ENCODE results near the gene STXBP6. TPM values are rescaled to one million over a fixed set of nuclear protein-coding genes. Genes with fewer than 3 reads are reported as not detected.

The STXBP6 gene
- total and polyA plus RNA-seq, 2 of the 13 experiments (the other 11 are each of a cell fraction or from before 2014, with no cell fraction given), result 35.3 to 42.8 TPM

- no peak for TF ChIP-seq DMTF1 (CRISPR knock-in tag; IDR thresholded peaks at IDR 0.05)
- no peak for TF ChIP-seq HMGA1 (CRISPR knock-in tag; conservative IDR thresholded peaks at IDR 0.05)
- no peak for TF ChIP-seq ZNF543 (CRISPR knock-in tag; IDR thresholded peaks at IDR 0.05)
- no peak for TF ChIP-seq ZNF547 (CRISPR knock-in tag; IDR thresholded peaks at IDR 0.05)
- no peak for TF ChIP-seq ZNF552 (CRISPR knock-in tag; IDR thresholded peaks at IDR 0.05; ENCODE audit: borderline replicate concordance)
- no peak for TF ChIP-seq SP4 (CRISPR knock-in tag; IDR thresholded peaks at IDR 0.05)
- TF ChIP-seq ZNF777 (CRISPR knock-in tag; IDR thresholded peaks at IDR 0.05), result no peak
- TF ChIP-seq ZNF615 (CRISPR knock-in tag; IDR thresholded peaks at IDR 0.05; ENCODE audit: borderline replicate concordance), result no peak
- TF ChIP-seq ADNP (CRISPR knock-in tag; IDR thresholded peaks at IDR 0.05), result no peak
- TF ChIP-seq ZNF784 (CRISPR knock-in tag; IDR thresholded peaks at IDR 0.05; ENCODE audit: borderline replicate concordance), result 0 out of 2 replicates have a peak, but pooled peaks have one; percentile 66
- TF ChIP-seq HDAC2 (CRISPR knock-in tag; IDR thresholded peaks at IDR 0.05), result no peak
- no peak for TF ChIP-seq EEA1 (CRISPR knock-in tag; IDR thresholded peaks at IDR 0.05; ENCODE audit: borderline replicate concordance)
- no peak for TF ChIP-seq ZNF713 (CRISPR knock-in tag; IDR thresholded peaks at IDR 0.05)
- no peak for TF ChIP-seq HNF1B (CRISPR knock-in tag; IDR thresholded peaks at IDR 0.05)
- TF ChIP-seq MXD4 (CRISPR knock-in tag; IDR thresholded peaks at IDR 0.05), result no peak
- TF ChIP-seq TEF (CRISPR knock-in tag; IDR thresholded peaks at IDR 0.05), result peak; percentile 9; the same call in 1 of the 2 replicates
- no peak for TF ChIP-seq CAMTA2 (CRISPR knock-in tag; IDR thresholded peaks at IDR 0.05; ENCODE audit: borderline replicate concordance)
- TF ChIP-seq UBTF (CRISPR knock-in tag; IDR thresholded peaks at IDR 0.05), result no peak; the same call in none of the 2 replicates
- no peak for TF ChIP-seq HNRNPL (IDR thresholded peaks at IDR 0.05; ENCODE audit: low read depth, low read length)
- no peak for TF ChIP-seq ZNF839 (CRISPR knock-in tag; IDR thresholded peaks at IDR 0.05; ENCODE audit: borderline replicate concordance)
- no peak for TF ChIP-seq SNAPC5 (CRISPR knock-in tag; IDR thresholded peaks at IDR 0.05; ENCODE audit: borderline replicate concordance)
Measured at GRCh38 chr14:25050269-25051150, 563 bp upstream of the STXBP6 start (continued).

All from HepG2 (cell line).